ENCODE measurements around the gene ITM2C.

Gene ITM2C

GRCh38 chr2:230873661-230874401 lies 9.1 kb downstream of the ITM2C start:
- peak; percentile 75 for DNase-seq (ENCODE audit: low spot score)

- no peak for DNase-seq (ENCODE audit: low spot score)
These were observed 9.7 kb downstream of the ITM2C start for GRCh38 chr2:230874456-230874855.

GRCh38 chr2:230874876-230875275 lies 10.1 kb downstream of the ITM2C start:
- DNase-seq (ENCODE audit: low spot score), result no peak

GRCh38 chr2:230875347-230876315 lies 10.9 kb downstream of the ITM2C start:
- no peak for DNase-seq (ENCODE audit: low spot score)

- no peak for DNase-seq (ENCODE audit: low spot score)
These were observed 12.5 kb downstream of the ITM2C start for GRCh38 chr2:230877116-230877758.

- DNase-seq (ENCODE audit: low spot score), result peak; percentile 43
These were observed 13.2 kb downstream of the ITM2C start for GRCh38 chr2:230877759-230878598.

- no peak for DNase-seq (ENCODE audit: low spot score)
These were observed 14.0 kb downstream of the ITM2C start for GRCh38 chr2:230878599-230879188.

GRCh38 chr2:230879271-230879882 lies 14.6 kb downstream of the ITM2C start:
- no peak for DNase-seq (ENCODE audit: low spot score)

- DNase-seq (ENCODE audit: low spot score), result no peak
These were observed 15.1 kb downstream of the ITM2C start for GRCh38 chr2:230879891-230880290.

GRCh38 chr2:230881840-230882239 lies 17.1 kb downstream of the ITM2C start:
- DNase-seq (ENCODE audit: low spot score), result no peak

- DNase-seq (ENCODE audit: low spot score), result no peak
These were observed 20.9 kb downstream of the ITM2C start for GRCh38 chr2:230885463-230886130.

GRCh38 chr2:230886206-230886605 lies 21.5 kb downstream of the ITM2C start:
- no peak for DNase-seq (ENCODE audit: low spot score)

GRCh38 chr2:230886671-230887071 lies 21.9 kb downstream of the ITM2C start:
- no peak for DNase-seq (ENCODE audit: low spot score)

- no peak for DNase-seq (ENCODE audit: low spot score)
These were observed 22.6 kb downstream of the ITM2C start for GRCh38 chr2:230887342-230887741.

GRCh38 chr2:230888824-230889400 lies 24.2 kb downstream of the ITM2C start:
- DNase-seq (ENCODE audit: low spot score), result no peak

- no peak for DNase-seq (ENCODE audit: low spot score)
These were observed 25.3 kb downstream of the ITM2C start for GRCh38 chr2:230889911-230890601.

- no peak for DNase-seq (ENCODE audit: low spot score)
These were observed 25.9 kb downstream of the ITM2C start for GRCh38 chr2:230890646-230891045.

GRCh38 chr2:230891064-230891463 lies 26.3 kb downstream of the ITM2C start:
- no peak for DNase-seq (ENCODE audit: low spot score)

GRCh38 chr2:230891509-230891908 lies 26.8 kb downstream of the ITM2C start:
- DNase-seq (ENCODE audit: low spot score), result no peak
